ENCODE results near the gene CAMTA1. TPM values are rescaled to one million over a fixed set of nuclear protein-coding genes. Genes with fewer than 3 reads are reported as not detected.
"Not testable (repeated sequence)": the region's sequence is repeated elsewhere in the genome, so short reads cannot be mapped to it uniquely, and the experiment has no call there.

Gene CAMTA1
- total RNA-seq, 2 donors from 2014 or later: 100 to 102 TPM

- H3K9me3 ChIP-seq: no peaks in the 10 kb centered on the region
- no peak for TF ChIP-seq POLR2A (IDR thresholded peaks at IDR 0.05)
- TF ChIP-seq CTCF (IDR thresholded peaks at IDR 0.05): no peak
- TF ChIP-seq POLR2AphosphoS5 (IDR thresholded peaks at IDR 0.05): no peak
- no peaks in the 10 kb centered on the region for H3K27me3 ChIP-seq (replicated peaks; ENCODE audit: insufficient read depth)
- H3K4me1 ChIP-seq (replicated peaks): no peaks in the 10 kb centered on the region
- intact Hi-C loops (cut with DNase I): no loop called here
- no peak overlapping the region for H3K4me3 ChIP-seq
- DNase-seq (ENCODE audit: low spot score): no peak
- H3K27ac ChIP-seq: no peak overlapping the region
- WGBS: 69% methylated on average over 10 of the region's 10 CpGs
- H3K36me3 ChIP-seq: no peaks in the 10 kb centered on the region
Measured at GRCh38 chr1:7152655-7153054, 367.4 kb downstream of the CAMTA1 start.

GRCh38 chr1:7153464-7153863 lies 368.2 kb downstream of the CAMTA1 start:
- Histone ChIP-seq H3K4me1 (replicated peaks) (no peaks in the 10 kb centered on the region), H3K27ac (no peak overlapping the region), H3K36me3 (no peaks in the 10 kb centered on the region), H3K4me3 (no peak overlapping the region), H3K9me3 (no peaks in the 10 kb centered on the region), H3K27me3 (replicated peaks; ENCODE audit: insufficient read depth) (no peaks in the 10 kb centered on the region)
- TF ChIP-seq POLR2A (IDR thresholded peaks at IDR 0.05) (no peak), CTCF (IDR thresholded peaks at IDR 0.05) (no peak), POLR2AphosphoS5 (IDR thresholded peaks at IDR 0.05) (no peak)
- intact Hi-C loops (cut with DNase I): no loop called here
- 69% methylated on average over 10 of the region's 10 CpGs for WGBS
- DNase-seq (ENCODE audit: low spot score): no peak

- no peak overlapping the region for H3K4me3 ChIP-seq
- 55% methylated on average over 6 of the region's 6 CpGs for WGBS
- TF ChIP-seq POLR2A (IDR thresholded peaks at IDR 0.05) (no peak), POLR2AphosphoS5 (IDR thresholded peaks at IDR 0.05) (no peak), CTCF (IDR thresholded peaks at IDR 0.05) (no peak)
- no peak for DNase-seq (ENCODE audit: low spot score)
- no peaks in the 10 kb centered on the region for H3K27me3 ChIP-seq (replicated peaks; ENCODE audit: insufficient read depth)
- intact Hi-C loops (cut with DNase I): no loop called here
- H3K9me3 ChIP-seq: no peaks in the 10 kb centered on the region
- H3K36me3 ChIP-seq: no peaks in the 10 kb centered on the region
- H3K27ac ChIP-seq: no peak overlapping the region
- H3K4me1 ChIP-seq (replicated peaks): no peaks in the 10 kb centered on the region
Measured at GRCh38 chr1:7159116-7159781, 374.0 kb downstream of the CAMTA1 start.

- H3K27me3 ChIP-seq (replicated peaks; ENCODE audit: insufficient read depth); DNase-seq (ENCODE audit: low spot score); intact Hi-C loops (cut with DNase I); H3K27ac ChIP-seq; H3K4me3 ChIP-seq; H3K4me1 ChIP-seq (replicated peaks); H3K9me3 ChIP-seq; H3K36me3 ChIP-seq: not testable (repeated sequence)
- 87% methylated on average over 2 of the region's 2 CpGs for WGBS
Measured at GRCh38 chr1:7168554-7168953, 383.3 kb downstream of the CAMTA1 start.

- no peak for TF ChIP-seq CTCF (IDR thresholded peaks at IDR 0.05)
- TF ChIP-seq POLR2AphosphoS5 (IDR thresholded peaks at IDR 0.05): no peak
- TF ChIP-seq POLR2A (IDR thresholded peaks at IDR 0.05): no peak
- Histone ChIP-seq H3K4me3 (no peak overlapping the region), H3K9me3 (no peaks in the 10 kb centered on the region), H3K27ac (no peak overlapping the region), H3K27me3 (replicated peaks; ENCODE audit: insufficient read depth) (peaks cover 2% of the 10 kb centered on the region), H3K4me1 (replicated peaks) (no peaks in the 10 kb centered on the region), H3K36me3 (no peaks in the 10 kb centered on the region)
- intact Hi-C loops (cut with DNase I): loop anchor here (5.0 kb wide), 1 partner anchor 44 kb away; no protein-coding TSS in a partner anchor
- WGBS: 30% methylated on average over 1 of the region's 1 CpG
- DNase-seq (ENCODE audit: low spot score): no peak
Measured at GRCh38 chr1:7171168-7171567, 385.9 kb downstream of the CAMTA1 start.

Data from prostate gland (tissue), 2 donors.